GM21737 (cell line): Measurements from ENCODE around the gene PANK1.

ENCODE experiments used
- ATAC-seq: cut with Tn5 transposase; IDR thresholded peaks from one replicate; pipeline ENCODE4 v1.9.1; 2021; ENCODE audit warnings: mild to moderate bottlenecking, moderate library complexity; ENCODE audit not compliant: unreplicated experiment

The PANK1 gene

DNA sequence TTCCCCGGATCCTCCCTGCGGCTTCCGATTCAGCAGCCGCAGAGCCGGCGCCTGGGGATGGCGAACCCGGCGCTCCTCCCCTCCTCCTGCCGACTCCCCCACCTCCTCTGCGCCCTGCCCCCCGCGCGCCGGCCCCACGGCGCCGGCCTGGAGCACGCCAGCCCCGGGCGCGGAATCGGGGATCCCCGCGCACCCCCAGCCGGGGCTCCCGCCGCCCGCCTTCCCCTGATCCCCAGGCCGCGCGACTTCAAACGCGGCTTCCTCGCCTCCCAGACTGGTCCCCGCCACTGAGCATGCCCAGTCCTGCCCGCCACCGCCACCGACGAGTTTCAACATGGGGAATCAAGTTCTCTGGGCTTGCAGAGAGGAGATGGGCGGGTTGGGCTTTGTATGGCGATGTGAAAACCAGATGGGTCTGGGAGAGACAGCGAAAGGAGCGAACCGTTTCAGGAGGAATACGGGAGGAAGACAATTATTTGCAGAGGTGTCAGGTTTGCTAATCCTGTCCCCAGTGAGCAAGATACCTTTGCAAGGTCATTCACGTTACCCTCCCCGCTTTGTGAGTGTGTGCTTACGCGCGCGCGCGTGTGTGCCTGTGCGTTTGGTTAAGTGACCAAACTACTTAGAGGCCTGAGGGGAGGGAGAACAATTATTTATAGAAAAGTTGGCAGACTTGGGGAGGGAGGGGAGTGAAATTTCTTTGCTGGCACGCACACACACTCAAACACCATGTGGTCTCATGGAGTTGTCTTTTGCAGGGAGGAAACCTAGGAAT, at the start of gene PANK1:
Gene PANK1 (minus strand): TSS at position 276 of the 775 bp plus-strand sequence. CDS start 351 bp downstream, outside the sequence.
- ATAC-seq: peak; percentile 42

DNA sequence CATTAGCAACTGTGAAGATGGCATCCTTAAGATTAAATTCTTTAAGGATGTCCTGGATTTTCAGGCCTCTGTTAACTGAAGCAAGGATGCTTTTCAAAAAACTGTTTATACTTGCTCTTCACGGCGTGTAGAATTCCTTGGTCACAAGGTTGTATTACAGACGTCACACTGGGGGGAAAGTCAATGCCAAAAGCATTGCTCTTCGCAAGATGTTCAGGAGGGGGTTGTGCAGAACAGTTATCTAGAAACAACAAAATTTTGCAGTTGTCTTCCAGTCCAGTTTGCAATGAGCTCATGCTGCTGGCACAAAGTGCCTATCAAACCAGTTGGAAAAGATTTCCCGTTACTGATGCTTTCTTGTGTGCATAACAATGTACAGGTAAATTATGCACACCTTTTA, 48.1 kb upstream of the PANK1 start:
- no peak for ATAC-seq

DNA sequence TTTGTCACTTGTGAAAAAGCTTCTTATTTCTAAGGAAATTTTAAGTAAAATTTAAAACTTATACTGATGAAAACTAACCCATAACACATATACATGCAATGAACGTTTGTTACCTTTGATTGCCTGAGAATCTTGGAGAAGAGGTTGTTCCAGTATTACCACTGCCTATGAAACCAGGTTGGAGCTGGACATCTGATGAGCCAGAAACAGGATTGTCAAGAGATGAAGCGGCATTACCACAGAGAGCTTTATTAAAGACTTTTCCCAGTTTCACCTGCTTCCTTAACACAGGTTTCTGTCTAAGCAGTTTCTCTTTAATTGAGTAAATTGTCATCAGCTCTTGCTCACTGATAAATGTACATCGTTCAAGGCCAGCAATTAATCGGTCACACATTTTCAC, 47.4 kb upstream of the PANK1 start:
- no peak for ATAC-seq

DNA sequence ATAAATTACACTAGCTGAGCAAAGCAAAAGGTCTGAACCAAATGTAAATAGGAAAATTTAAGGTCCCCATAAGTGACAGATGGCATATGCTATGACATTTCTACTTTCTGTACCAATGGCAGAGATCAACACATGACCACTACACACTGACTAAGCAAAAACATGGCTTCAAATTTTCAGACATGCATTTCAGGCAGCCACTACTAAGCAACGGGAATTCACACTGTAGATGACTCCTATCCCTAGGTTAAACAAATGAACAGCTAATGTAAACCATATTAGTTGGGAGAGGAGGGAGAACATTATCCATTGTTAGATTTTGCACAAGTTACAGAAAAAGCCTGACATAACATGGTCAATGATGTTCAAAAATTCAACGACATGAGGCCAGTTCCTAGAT, 45.0 kb upstream of the PANK1 start:
- ATAC-seq: no peak

DNA sequence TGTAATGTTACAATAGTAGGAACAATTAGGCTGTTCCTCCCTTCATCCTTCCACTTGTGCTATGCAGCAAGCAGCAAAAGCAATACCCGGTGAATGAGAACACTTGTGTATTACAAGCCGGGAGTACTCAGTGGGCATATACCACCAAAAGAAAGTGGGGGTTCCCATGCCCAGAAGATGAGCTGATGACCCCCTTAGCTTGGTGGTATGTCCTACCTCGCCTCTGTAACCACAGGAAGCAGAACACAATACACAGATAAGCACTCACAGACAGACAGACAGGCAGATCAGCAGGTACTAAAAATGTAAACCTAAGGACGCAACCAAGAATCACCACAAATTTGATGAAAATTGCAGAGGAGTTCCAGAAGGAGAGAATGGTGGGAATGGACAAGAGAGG, 40.9 kb upstream of the PANK1 start:
- ATAC-seq: no peak

DNA sequence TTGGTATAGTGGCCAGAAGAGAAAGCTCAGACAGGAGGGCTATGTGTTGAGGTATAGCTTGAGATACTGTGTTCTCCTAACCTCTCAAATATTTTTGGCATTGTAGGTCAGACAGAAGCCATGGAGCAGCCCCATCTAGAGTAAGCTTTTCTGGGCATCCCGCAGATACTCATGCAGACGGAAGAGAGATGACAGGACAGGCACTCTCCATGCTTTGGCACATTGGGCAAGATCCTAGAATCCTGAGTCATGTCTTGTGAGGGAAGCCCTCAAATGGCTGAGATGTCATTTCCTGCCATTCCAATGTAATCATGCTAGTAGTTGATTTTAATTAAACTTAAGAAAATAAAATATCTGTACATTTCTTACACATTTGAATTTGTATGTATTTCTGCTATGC, 39.6 kb upstream of the PANK1 start:
- no peak for ATAC-seq

DNA sequence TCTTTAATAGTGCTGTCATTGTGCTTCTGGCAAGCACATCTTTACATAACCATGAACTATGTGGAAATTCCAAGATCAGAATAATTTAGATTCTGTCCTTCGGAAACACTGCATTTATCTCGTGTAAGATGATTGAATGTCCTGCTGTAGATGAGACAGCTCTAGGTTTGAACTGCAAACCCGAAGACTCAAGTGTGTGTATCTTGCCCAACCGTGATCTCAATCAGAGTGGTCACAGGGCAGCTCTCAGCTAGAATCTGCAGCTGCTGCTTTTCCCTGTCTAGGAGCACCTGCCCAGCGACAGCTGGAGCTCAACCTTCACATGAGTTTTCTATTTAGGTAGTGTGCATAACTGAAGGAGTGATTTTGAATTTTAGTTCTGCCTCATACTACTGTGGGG, 38.8 kb upstream of the PANK1 start:
- ATAC-seq: no peak

DNA sequence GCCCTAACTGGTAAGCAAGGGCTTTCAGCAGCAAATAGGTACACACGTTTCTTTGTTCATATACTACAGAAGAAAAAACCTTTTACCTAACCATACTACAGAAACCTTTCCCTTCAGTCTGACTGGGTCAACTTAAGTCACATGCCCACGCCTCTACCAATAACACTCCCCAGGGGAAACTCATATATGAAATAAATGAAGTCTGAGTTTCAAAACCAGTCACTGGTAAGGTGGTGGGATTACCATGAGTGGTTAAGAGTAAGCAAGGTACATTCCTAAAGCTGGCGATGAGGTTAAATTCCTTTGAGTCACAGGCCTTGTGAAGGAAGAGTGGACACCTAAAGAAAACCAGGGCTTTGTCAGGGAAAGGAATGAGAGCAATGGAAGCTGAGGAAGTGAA, 34.9 kb upstream of the PANK1 start:
- ATAC-seq: no peak

DNA sequence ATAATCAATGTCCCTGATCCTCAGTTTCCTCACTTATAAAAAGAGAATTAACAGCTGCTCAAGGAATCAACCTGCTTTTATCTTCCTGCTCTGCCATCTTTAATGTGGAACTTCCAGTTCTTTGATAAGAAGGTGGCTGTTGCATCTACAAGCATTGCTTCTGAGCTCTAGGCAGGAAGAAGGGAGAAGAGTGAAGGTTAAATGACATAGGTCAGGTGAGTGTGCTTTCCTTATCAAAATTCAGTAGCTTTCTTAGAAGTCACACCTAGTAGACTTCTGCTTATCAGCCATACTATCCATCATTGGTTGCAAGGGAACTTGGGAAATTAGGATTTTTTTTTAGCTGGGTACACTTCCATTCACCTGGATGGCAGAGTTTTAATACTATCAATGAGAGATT, 32.3 kb upstream of the PANK1 start:
- no peak for ATAC-seq

DNA sequence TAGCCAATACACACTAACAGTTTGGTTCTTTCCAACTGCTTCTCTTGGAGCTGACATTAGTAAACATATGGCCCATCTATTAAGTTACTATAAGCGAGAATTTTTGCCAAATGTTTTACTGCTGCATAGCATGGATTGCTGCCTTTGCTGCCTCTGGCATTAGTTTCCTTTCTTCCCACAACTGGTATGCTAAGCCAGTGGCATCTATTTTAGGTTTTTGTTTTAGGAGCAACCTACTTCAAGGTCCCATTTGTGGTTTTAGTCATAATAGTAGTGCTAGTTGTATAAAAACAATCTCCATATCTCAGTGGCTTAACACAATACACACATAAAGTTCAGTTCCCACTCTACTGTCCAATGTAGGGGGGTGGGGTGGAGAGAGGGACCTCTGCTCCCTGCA, 25.9 kb upstream of the PANK1 start:
- no peak for ATAC-seq

DNA sequence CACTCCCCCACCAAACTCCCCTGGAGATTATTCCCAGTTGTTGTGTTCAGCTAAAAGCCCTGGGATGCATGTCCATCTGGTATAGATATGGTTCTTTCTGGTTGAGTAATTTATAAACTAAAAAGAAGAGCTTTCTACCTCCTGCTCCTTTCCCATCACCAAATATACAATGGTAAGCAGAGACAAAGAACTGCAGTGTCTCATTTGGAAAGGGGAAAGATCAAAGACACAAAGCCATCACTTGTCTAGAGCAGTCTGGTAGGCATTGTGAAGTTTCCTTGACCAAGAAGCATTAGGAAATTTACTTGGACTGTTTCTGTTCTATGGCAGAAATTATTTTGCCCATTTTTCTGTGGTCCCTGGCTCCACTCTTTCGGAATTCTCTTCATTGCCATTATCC, 24.9 kb upstream of the PANK1 start:
- no peak for ATAC-seq

DNA sequence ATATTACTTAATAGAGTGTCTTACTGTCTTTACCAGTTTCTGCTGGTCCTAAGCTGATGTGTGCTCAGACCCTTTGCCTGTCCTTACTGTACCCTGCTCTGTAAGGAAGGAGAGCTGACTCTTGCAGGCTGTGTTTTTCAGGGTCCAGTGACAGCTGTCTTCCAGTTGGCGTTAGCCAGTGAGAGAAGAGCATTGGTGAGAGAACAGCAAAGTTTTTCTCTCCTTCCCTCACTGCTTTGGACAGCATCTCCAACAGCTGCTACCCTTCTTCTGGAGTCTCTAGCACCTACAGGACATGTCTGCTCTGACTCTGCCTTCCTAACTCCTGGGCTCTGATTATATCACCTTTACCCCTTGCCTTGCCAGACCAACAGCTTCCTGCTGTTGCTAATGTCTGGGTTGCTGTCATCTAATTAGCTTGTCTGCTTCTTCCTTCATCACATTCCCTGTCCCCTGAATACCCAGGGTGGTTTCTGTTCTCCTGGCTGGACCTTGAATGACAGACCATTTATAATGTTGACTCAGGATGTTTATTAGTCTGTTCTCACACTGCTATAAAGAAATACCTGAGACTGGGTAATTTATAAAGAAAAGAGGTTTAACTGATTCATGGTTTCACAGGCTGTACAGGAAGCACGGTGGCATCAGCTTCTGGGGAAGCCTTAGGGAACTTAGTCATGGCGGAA, 23.5 kb upstream of the PANK1 start:
- ATAC-seq: no peak

DNA sequence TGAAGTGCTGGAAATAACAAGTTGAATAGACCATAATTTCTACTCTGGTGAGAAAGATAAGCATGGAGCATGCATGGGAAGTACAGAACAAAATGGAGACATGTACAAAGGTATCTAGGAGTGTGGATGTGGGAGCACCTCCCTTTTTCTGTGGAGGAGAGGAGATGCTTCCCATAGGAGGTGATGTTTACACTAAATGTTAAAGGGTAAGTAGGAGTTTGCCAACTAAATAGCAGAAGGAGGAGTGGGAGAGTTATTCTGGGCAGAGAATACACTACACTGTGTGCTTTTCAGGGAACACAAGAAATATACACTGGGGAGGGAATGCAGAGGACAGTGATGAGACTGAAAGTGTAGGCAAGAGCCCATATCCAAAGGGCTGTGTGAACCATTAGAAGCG, 21.1 kb upstream of the PANK1 start:
- no peak for ATAC-seq

DNA sequence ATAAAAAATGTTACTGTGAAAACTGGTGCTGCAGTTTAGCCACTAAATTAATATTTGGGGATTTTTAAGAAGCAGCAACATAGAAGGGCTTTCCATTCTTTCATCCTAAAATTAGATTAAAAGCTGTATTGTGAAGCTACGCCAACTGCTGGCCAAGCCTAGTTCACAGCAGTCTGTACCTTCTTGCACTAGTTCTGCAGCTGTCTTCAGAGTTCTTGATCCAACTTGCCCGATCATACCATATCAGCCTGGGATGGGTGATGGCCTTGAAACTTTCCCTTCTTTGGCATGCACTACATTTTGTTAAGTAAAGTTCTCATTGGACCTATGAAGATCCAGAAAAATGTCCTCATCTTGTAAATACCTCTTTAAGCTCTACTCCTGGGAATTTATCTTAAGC, 20.3 kb upstream of the PANK1 start:
- no peak for ATAC-seq

DNA sequence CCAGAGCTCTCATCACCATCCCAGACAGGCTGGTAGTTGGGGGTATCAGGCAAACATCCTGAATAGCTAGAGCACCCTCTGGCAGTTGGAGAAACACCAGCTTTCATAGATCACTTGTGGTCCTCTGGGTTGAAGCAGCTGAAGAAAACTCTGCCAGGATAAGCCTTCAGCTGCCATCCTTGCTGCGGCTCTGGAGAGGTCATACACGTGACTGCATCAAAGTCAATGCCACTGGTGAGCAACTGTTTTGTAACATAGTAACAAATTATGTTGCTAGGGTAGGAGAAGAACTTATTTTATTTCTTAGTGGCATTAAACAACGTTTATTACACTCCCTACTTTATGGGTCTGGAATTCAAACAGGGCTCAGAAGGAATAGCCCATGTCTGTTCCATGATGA, 19.2 kb upstream of the PANK1 start:
- ATAC-seq: no peak

DNA sequence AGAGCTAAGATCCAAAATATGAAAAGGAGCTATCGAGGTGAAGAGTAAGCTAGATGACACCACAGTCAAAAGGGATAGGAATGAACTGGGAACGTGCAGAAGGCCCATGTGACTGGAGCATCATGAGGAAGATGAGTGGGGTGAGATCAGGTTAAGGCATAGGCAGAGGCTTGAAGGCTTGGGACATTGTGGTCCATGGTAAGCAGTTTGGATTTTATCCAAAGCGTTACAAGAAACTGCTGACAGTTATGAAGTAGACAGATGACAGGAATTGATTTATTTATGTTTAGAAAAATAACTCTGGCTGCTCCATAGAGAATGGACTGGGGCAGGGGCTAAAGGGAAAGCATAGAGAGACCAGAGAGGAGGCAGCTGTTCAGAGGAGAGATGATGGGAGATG, 18.1 kb upstream of the PANK1 start:
- ATAC-seq: no peak

DNA sequence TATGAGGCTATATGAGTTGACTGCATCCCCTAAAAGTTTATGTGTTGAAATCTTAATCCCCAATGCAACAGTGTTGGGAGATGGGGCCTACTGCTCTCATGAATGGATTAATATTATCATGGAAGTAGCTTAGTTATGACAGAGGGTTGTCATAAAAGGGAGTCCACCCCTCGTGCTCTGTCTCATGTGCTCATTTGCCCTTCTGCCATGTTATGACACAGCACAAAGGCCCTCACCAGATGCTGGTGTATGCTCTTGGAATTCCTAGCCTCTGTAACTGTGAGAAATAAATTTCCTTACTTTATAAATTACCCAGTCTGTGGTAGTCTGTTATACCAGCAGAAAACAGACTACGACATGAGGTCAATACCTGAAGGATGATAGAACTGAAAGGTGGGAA, 17.6 kb upstream of the PANK1 start:
- ATAC-seq: no peak

DNA sequence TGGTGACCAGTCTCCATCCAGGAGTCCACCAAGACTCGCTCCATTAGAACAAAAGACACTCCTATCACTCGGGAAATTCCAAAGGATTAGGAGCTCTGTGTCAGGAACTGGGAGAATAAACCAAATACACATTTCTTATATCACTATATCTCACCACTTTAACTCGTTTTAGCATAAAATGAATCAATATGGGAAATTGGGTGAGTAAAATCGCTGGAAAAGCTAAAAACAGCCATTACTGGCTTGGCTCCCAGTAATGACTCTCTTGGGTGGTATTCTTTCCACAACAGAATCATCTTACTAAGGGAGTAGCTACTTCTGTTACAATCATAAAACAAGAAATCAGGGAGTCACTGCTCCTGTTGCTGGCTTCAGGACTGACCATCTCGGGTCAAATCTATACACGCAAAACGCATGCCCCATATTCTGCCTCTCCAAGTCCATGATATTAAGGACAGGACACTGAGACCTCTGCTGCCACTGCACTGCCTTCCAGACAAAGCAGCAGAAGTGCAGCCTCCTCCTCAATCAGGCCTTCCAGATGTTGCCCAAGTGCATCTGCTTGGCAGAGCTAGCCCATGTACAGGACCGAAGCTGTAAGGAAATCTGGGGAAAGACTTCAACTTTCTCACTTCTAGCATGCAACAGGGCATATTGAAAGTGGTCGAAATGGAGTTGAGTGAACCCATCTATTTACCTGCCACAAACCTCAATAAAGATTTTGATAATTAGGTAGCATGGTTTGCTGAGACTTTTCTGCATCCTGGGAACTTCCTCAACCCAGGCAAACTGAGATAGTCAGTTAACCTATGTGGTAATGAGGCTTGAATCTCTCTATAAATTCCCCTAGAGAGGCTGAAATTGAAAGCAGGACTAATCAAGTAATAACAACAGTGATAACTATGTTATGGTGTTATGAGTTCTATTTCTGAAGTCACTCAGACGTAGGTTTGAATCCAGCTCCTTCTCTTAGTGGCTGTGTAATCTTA, 14.4 kb upstream of the PANK1 start:
- no peak for ATAC-seq

DNA sequence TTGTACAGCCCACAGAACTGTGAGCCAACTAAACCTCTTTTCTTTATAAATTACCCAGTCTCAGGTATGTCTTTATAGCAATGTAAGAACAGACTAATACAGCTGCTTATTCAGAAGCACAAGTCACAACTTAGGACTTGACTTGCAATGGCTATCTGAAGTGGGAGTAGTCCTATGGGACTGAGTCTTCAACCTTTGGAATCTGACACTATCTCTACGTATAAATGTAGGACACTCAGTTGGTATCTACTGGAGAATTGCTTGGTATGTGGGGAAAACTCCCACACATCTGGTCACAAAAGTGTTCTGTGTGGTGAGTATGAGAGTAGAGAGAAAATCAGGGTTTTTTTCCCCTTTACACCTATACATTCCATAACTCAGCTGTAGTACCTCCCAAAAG, 12.3 kb upstream of the PANK1 start:
- ATAC-seq: no peak

DNA sequence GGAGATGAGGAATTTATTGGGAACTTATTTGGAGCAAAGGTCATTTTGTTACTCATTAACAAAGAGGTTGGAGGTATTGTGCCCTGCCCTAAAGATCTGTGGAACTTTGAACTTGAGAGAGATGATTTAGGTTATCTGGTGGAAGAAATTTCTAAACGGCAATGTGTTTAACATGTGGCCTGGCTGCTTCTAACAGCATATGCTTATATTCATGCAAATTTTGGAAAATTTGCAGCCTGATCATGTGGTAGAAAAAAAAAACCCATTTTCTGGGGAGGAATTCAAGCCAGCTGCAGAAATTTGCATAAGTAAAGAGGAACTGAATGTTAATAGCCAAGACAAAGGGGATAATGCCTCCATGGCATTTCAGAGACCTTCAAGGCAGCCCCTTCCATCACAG, 10.7 kb upstream of the PANK1 start:
- no peak for ATAC-seq

DNA sequence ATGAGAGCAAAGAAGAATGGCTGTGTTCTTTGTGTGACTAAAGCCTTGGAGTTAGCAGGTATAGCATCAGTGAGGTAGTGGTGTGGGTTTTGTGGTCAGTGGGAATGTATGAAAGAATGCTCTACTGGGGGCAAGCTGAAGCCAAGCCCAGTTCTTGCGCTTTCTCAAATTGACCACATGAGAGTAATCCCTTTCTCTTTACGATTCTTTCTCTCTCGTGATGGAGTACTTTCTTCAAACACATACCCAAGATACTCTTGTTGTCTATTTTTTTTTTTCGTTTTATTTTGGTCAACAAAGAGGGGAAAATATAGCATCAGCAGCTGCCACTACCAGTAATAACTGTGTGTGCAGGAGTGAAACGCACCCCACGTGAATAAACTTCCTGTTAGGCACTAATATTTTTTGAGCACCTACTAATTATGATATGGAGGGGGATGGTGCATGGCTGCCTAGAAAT, 8.4 kb upstream of the PANK1 start:
- ATAC-seq: peak; percentile 41
